OCI-LY3 (cell line): ENCODE measurements around the gene CLTCL1.
"Not testable (repeated sequence)": the region's sequence is repeated elsewhere in the genome, so short reads cannot be mapped to it uniquely, and the experiment has no call there.

Experiments used
- CTCF ChIP-seq: fragments of 200-600, 300-600 bp; sonication (generic); IDR thresholded peaks from 2 replicates; pipeline ENCODE4 v1.5.1; 2014; ENCODE audit warnings: antibody characterized with exemption, low read length, low read depth
- EZH2phosphoT487 ChIP-seq: fragments of 200-600 bp; shearing (Covaris generic); IDR thresholded peaks from 2 replicates; pipeline ENCODE4 v1.6.1; 2018; ENCODE audit warnings: antibody characterized with exemption, mixed run types, low read depth

GRCh38 chr22:19258968-19259288 lies 32.6 kb downstream of the CLTCL1 start:
- TF ChIP-seq CTCF, EZH2phosphoT487: not testable (repeated sequence)
